CD8-positive, alpha-beta memory T cell (primary cell): ENCODE measurements around the gene RASAL2. TPM values are rescaled to one million over a fixed set of nuclear protein-coding genes. Genes with fewer than 3 reads are reported as not detected.

Experiments used
- CTCF ChIA-PET: fragments of 350-600 bp; sonication (Branson Sonifier 250); formaldehyde crosslinking; loops from one replicate; lab custom pipeline; 2021; ENCODE audit warnings: antibody characterized with exemption; lab: Charles Lee
- POLR2A ChIA-PET: fragments of 350-600 bp; sonication (Branson Sonifier 250); formaldehyde crosslinking; loops from one replicate; lab custom pipeline; 2021; ENCODE audit warnings: antibody characterized with exemption; lab: Charles Lee
- DNase-seq, 5 donors: peaks; one replicate each; pipeline versions ENCODE4 v3.0.0 to v3.0.0-alpha.2; 2020 to 2022; ENCODE audit warnings: mixed read lengths in 1 of 5
- H3K27ac ChIP-seq: one replicate; pipeline ENCODE4 v1.7.0; 2013; ENCODE audit warnings: low read depth, mild to moderate bottlenecking, low read length, moderate library complexity
- H3K27me3 ChIP-seq: 2 replicates; pipeline ENCODE4 v1.7.0; 2013; ENCODE audit warnings: low read length, mild to moderate bottlenecking; ENCODE audit not compliant: insufficient read depth, poor library complexity, severe bottlenecking
- H3K36me3 ChIP-seq: 2 replicates; pipeline ENCODE4 v1.7.0; 2013; ENCODE audit warnings: mild to moderate bottlenecking, low read length, moderate library complexity; ENCODE audit not compliant: insufficient read depth
- H3K4me1 ChIP-seq: 2 replicates; pipeline ENCODE4 v1.7.0; 2013; ENCODE audit warnings: mild to moderate bottlenecking, low read length, moderate library complexity; ENCODE audit not compliant: insufficient read depth
- H3K4me3 ChIP-seq: 2 replicates; pipeline ENCODE4 v1.7.0; 2013; ENCODE audit warnings: mild to moderate bottlenecking, low read length
- H3K9me3 ChIP-seq: 2 replicates; pipeline ENCODE4 v1.7.0; 2013; ENCODE audit warnings: mild to moderate bottlenecking, low read length
- H3K27ac Mint-ChIP-seq, 8 donors: one replicate each; pipeline ENCODE4 v1.8.0; 2020 to 2021; ENCODE audit warnings: mixed read lengths in 8 of 8, mild to moderate bottlenecking in 6 of 8, inconsistent platforms in 3 of 8, moderate library complexity in 3 of 8
- H3K27me3 Mint-ChIP-seq, 2 donors: one replicate each; pipeline ENCODE4 v1.8.0; 2020 to 2021; ENCODE audit warnings: mixed read lengths in 2 of 2, mild to moderate bottlenecking in 1 of 2, moderate library complexity in 1 of 2
- H3K36me3 Mint-ChIP-seq, 3 donors: one replicate each; pipeline ENCODE4 v1.8.0; 2020 to 2021; ENCODE audit warnings: mixed read lengths in 3 of 3, inconsistent platforms in 1 of 3, mild to moderate bottlenecking in 1 of 3
- H3K4me1 Mint-ChIP-seq, 3 donors: one replicate each; pipeline ENCODE4 v1.8.0; 2020 to 2021; ENCODE audit warnings: mixed read lengths in 3 of 3, inconsistent platforms in 1 of 3, mild to moderate bottlenecking in 1 of 3
- H3K4me3 Mint-ChIP-seq, 7 donors: one replicate each; pipeline ENCODE4 v1.8.0; 2020 to 2021; ENCODE audit warnings: mixed read lengths in 7 of 7, mild to moderate bottlenecking in 6 of 7, moderate library complexity in 4 of 7, inconsistent platforms in 2 of 7
- H3K9me3 Mint-ChIP-seq, 5 donors: one replicate each; pipeline ENCODE4 v1.8.0; 2020 to 2022; ENCODE audit warnings: mixed read lengths in 5 of 5, mild to moderate bottlenecking in 3 of 5, moderate library complexity in 2 of 5, inconsistent platforms in 1 of 5
- polyA plus RNA-seq: library from polyadenylated mRNA; unstranded; fragments of 300-500 nt; fragmentation: Illumina TruSeq; gene quantifications from one replicate; pipeline ENCODE4 v1.2.3, GENCODE V29; 2021
- total RNA-seq, 2 experiments: library from RNA; stranded (reverse); gene quantifications; one replicate each; pipeline ENCODE4 v1.2.3, GENCODE V29; 2021

Gene RASAL2
- total and polyA plus RNA-seq, 3 experiments from 2014 or later: 0.04 to 0.07 TPM; not detected in 1

GRCh38 chr1:178124115-178124514 lies 30.2 kb downstream of the RASAL2 start:
- Histone ChIP-seq H3K27ac (no peak overlapping the region), H3K4me3 (no peak overlapping the region), H3K27me3 (no peaks in the 10 kb centered on the region), H3K9me3 (no peaks in the 10 kb centered on the region), H3K36me3 (no peaks in the 10 kb centered on the region), H3K4me1 (no peaks in the 10 kb centered on the region)
- Mint-ChIP-seq H3K4me3 (no peak overlapping the region), H3K4me1 (no peaks in the 10 kb centered on the region), H3K27me3 (no peaks in the 10 kb centered on the region), H3K36me3 (no peaks in the 10 kb centered on the region), H3K9me3 (peaks cover 3 to 6% (median 5%) of the 10 kb centered on the region in 5 donors), H3K27ac (no peak overlapping the region)
- ChIA-PET POLR2A (no interaction called here), CTCF (no interaction called here)
- no peak for DNase-seq

GRCh38 chr1:178126261-178126660 lies 32.4 kb downstream of the RASAL2 start:
- Histone ChIP-seq H3K27me3 (no peaks in the 10 kb centered on the region), H3K27ac (no peak overlapping the region), H3K9me3 (no peaks in the 10 kb centered on the region), H3K4me3 (no peak overlapping the region), H3K4me1 (no peaks in the 10 kb centered on the region), H3K36me3 (no peaks in the 10 kb centered on the region)
- ChIA-PET CTCF (no interaction called here), POLR2A (no interaction called here)
- no peaks in the 10 kb centered on the region for H3K36me3 Mint-ChIP-seq
- H3K27me3 Mint-ChIP-seq: no peaks in the 10 kb centered on the region
- no peaks in the 10 kb centered on the region for H3K4me1 Mint-ChIP-seq
- no peak overlapping the region for H3K27ac Mint-ChIP-seq
- no peak for DNase-seq
- peaks cover 3 to 11% (median 4%) of the 10 kb centered on the region in 5 donors for H3K9me3 Mint-ChIP-seq
- H3K4me3 Mint-ChIP-seq: no peak overlapping the region

- no peaks in the 10 kb centered on the region for H3K27me3 Mint-ChIP-seq
- no peak overlapping the region for H3K4me3 Mint-ChIP-seq
- H3K27ac Mint-ChIP-seq: no peak overlapping the region
- Histone ChIP-seq H3K4me1 (no peaks in the 10 kb centered on the region), H3K9me3 (no peaks in the 10 kb centered on the region), H3K27me3 (no peaks in the 10 kb centered on the region), H3K27ac (no peak overlapping the region), H3K4me3 (no peak overlapping the region), H3K36me3 (no peaks in the 10 kb centered on the region)
- no peaks in the 10 kb centered on the region for H3K4me1 Mint-ChIP-seq
- H3K9me3 Mint-ChIP-seq: peaks cover 3 to 11% (median 4%) of the 10 kb centered on the region in 5 donors
- ChIA-PET POLR2A (no interaction called here), CTCF (no interaction called here)
- no peaks in the 10 kb centered on the region for H3K36me3 Mint-ChIP-seq
- no peak for DNase-seq
These were observed 32.9 kb downstream of the RASAL2 start for GRCh38 chr1:178126741-178127185.

- H3K36me3 ChIP-seq: no peaks in the 10 kb centered on the region
- H3K9me3 ChIP-seq: no peaks in the 10 kb centered on the region
- CTCF ChIA-PET: no interaction called here
- H3K27ac ChIP-seq: no peak overlapping the region
- no peak overlapping the region for H3K4me3 ChIP-seq
- H3K27me3 Mint-ChIP-seq: no peaks in the 10 kb centered on the region
- H3K27ac Mint-ChIP-seq: no peak overlapping the region
- no peaks in the 10 kb centered on the region for H3K4me1 Mint-ChIP-seq
- POLR2A ChIA-PET: no interaction called here
- H3K4me1 ChIP-seq: no peaks in the 10 kb centered on the region
- H3K4me3 Mint-ChIP-seq: no peak overlapping the region
- no peak for DNase-seq
- no peaks in the 10 kb centered on the region for H3K27me3 ChIP-seq
- no peaks in the 10 kb centered on the region for H3K36me3 Mint-ChIP-seq
- H3K9me3 Mint-ChIP-seq: peaks cover 2 to 11% (median 4%) of the 10 kb centered on the region in 5 donors
These were observed 33.7 kb downstream of the RASAL2 start for GRCh38 chr1:178127482-178128191.

- H3K27ac Mint-ChIP-seq: no peak overlapping the region
- DNase-seq: no peak
- Histone ChIP-seq H3K36me3 (no peaks in the 10 kb centered on the region), H3K27ac (no peak overlapping the region), H3K4me3 (no peak overlapping the region), H3K27me3 (no peaks in the 10 kb centered on the region), H3K9me3 (no peaks in the 10 kb centered on the region), H3K4me1 (no peaks in the 10 kb centered on the region)
- no peaks in the 10 kb centered on the region for H3K27me3 Mint-ChIP-seq
- H3K36me3 Mint-ChIP-seq: no peaks in the 10 kb centered on the region
- H3K4me1 Mint-ChIP-seq: no peaks in the 10 kb centered on the region
- POLR2A ChIA-PET: no interaction called here
- no peak overlapping the region for H3K4me3 Mint-ChIP-seq
- H3K9me3 Mint-ChIP-seq: peaks cover 2 to 8% (median 6%) of the 10 kb centered on the region in 5 donors
- CTCF ChIA-PET: no interaction called here
These were observed 39.5 kb downstream of the RASAL2 start for GRCh38 chr1:178133239-178133989.

- POLR2A ChIA-PET: no interaction called here
- no peaks in the 10 kb centered on the region for H3K9me3 ChIP-seq
- CTCF ChIA-PET: no interaction called here
- Mint-ChIP-seq H3K4me1 (no peaks in the 10 kb centered on the region), H3K4me3 (no peak overlapping the region), H3K9me3 (peaks cover 2 to 8% (median 6%) of the 10 kb centered on the region in 5 donors), H3K27ac (no peak overlapping the region), H3K27me3 (no peaks in the 10 kb centered on the region), H3K36me3 (no peaks in the 10 kb centered on the region)
- H3K4me1 ChIP-seq: no peaks in the 10 kb centered on the region
- no peak overlapping the region for H3K27ac ChIP-seq
- no peaks in the 10 kb centered on the region for H3K36me3 ChIP-seq
- no peak for DNase-seq
- no peak overlapping the region for H3K4me3 ChIP-seq
- H3K27me3 ChIP-seq: no peaks in the 10 kb centered on the region
These were observed 40.2 kb downstream of the RASAL2 start for GRCh38 chr1:178134061-178134460.

- Mint-ChIP-seq H3K4me1 (no peaks in the 10 kb centered on the region), H3K4me3 (no peak overlapping the region), H3K36me3 (no peaks in the 10 kb centered on the region), H3K27me3 (no peaks in the 10 kb centered on the region), H3K9me3 (peaks cover 2 to 15% (median 7%) of the 10 kb centered on the region in 5 donors), H3K27ac (no peak overlapping the region)
- CTCF ChIA-PET: no interaction called here
- H3K9me3 ChIP-seq: no peaks in the 10 kb centered on the region
- H3K4me3 ChIP-seq: no peak overlapping the region
- no peak for DNase-seq
- POLR2A ChIA-PET: no interaction called here
- no peak overlapping the region for H3K27ac ChIP-seq
- H3K27me3 ChIP-seq: no peaks in the 10 kb centered on the region
- no peaks in the 10 kb centered on the region for H3K36me3 ChIP-seq
- H3K4me1 ChIP-seq: no peaks in the 10 kb centered on the region
These were observed 43.3 kb downstream of the RASAL2 start for GRCh38 chr1:178137238-178137637.

GRCh38 chr1:178142806-178143205 lies 48.9 kb downstream of the RASAL2 start:
- no peak overlapping the region for H3K4me3 Mint-ChIP-seq
- no peaks in the 10 kb centered on the region for H3K36me3 Mint-ChIP-seq
- CTCF ChIA-PET: no interaction called here
- no peak overlapping the region for H3K4me3 ChIP-seq
- no peaks in the 10 kb centered on the region for H3K4me1 ChIP-seq
- DNase-seq: no peak
- H3K27ac Mint-ChIP-seq: no peak overlapping the region
- H3K9me3 Mint-ChIP-seq: peaks cover 2 to 10% (median 4%) of the 10 kb centered on the region in 5 donors
- no peaks in the 10 kb centered on the region for H3K36me3 ChIP-seq
- H3K4me1 Mint-ChIP-seq: no peaks in the 10 kb centered on the region
- H3K27ac ChIP-seq: no peak overlapping the region
- POLR2A ChIA-PET: no interaction called here
- no peaks in the 10 kb centered on the region for H3K27me3 ChIP-seq
- H3K9me3 ChIP-seq: no peaks in the 10 kb centered on the region
- H3K27me3 Mint-ChIP-seq: peaks cover 0 to 1% of the 10 kb centered on the region in 2 donors
